Parathyroid adenoma (tissue), 2 donors: ENCODE results near the gene HMGN4.

Source experiments
- H2AFZ ChIP-seq: fragments of 300-600 bp; sonication (generic); one replicate; pipeline ENCODE4 v1.7.0; 2017; ENCODE audit warnings: antibody characterized with exemption, mild to moderate bottlenecking
- H3K27ac ChIP-seq: fragments of 300-600 bp; sonication (generic); one replicate; pipeline ENCODE4 v1.7.0; 2017
- H3K27me3 ChIP-seq: fragments of 300-600 bp; sonication (generic); one replicate; pipeline ENCODE4 v1.7.0; 2017; ENCODE audit warnings: low read length; ENCODE audit not compliant: control insufficient read depth, insufficient read depth
- H3K36me3 ChIP-seq: fragments of 300-600 bp; sonication (generic); one replicate; pipeline ENCODE4 v1.7.0; 2017; ENCODE audit warnings: low read length; ENCODE audit not compliant: control insufficient read depth, insufficient read depth
- H3K4me1 ChIP-seq: fragments of 300-600 bp; sonication (generic); one replicate; pipeline ENCODE4 v1.7.0; 2017; ENCODE audit warnings: control low read depth
- H3K4me2 ChIP-seq: fragments of 300-600 bp; sonication (generic); one replicate; pipeline ENCODE4 v1.7.0; 2017; ENCODE audit warnings: low read length
- H3K4me3 ChIP-seq: fragments of 300-600 bp; sonication (generic); one replicate; pipeline ENCODE4 v1.7.0; 2017; ENCODE audit warnings: low read depth, low read length
- H3K79me2 ChIP-seq: fragments of 300-600 bp; sonication (generic); one replicate; pipeline ENCODE4 v1.7.0; 2017; ENCODE audit warnings: control low read depth
- H3K9ac ChIP-seq: fragments of 300-600 bp; sonication (generic); one replicate; pipeline ENCODE4 v1.7.0; 2017; ENCODE audit warnings: mild to moderate bottlenecking
- H3K9me3 ChIP-seq: fragments of 300-600 bp; sonication (generic); one replicate; pipeline ENCODE4 v1.7.0; 2017; ENCODE audit warnings: low read length; ENCODE audit not compliant: control insufficient read depth
- TF ChIP-seq, protein P1 (sequence below): fragments of 300-600 bp; sonication (generic); IDR thresholded peaks from one replicate; pipeline ENCODE4 v1.7.0; 2017; ENCODE audit warnings: antibody characterized with exemption, mild to moderate bottlenecking
- donor health status: primary hyperparathyroidism.

HMGN4 gene

DNA sequence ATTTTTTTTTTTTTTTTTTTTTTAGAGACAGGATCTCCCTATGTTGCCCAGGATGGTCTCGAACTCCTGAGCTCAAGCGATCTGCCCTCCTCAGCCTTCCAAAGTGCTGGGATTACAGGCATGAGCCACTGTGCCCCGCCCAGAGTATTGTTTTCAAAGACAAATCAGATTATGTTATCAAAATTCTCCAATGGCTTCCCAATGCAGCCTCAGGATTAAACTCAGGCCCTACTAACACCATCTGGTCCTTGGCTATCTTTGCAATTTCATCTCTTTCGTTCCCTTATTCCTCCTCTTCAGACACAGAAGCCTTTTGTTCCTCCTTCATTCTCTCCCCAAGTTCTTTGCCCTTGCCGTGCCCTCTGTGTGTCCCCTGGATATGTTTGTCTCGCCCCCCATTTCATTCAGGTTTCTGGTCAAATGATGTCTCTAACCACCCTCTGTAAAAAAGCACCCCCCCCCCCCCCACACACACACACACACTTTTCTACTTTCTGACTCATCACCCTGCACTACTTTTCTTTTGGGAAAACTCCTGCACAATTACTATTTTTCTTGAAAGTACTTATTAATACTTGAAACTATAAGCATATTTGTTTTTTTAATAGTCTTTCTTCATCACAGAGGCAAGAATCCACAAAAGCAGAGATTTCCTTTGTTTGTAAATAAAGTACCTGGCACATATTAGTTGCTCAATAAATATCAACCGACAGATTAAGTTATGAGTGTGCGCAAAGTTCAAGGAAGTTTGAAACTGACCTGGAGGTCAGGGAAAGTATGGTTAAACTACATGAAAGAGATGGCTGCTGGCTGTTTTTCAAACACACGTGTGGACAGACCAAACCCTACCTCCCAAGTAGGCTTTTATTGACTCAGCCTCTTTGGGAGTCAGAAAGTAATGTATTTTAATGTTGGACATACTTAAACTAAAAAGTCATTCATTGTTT, 21.4 kb upstream of the HMGN4 start:
- Histone ChIP-seq H3K9me3 (no peaks in the 10 kb centered on the region), H2AFZ (no peak overlapping the region), H3K36me3 (no peaks in the 10 kb centered on the region), H3K79me2 (no peaks in the 10 kb centered on the region), H3K4me1 (no peaks in the 10 kb centered on the region), H3K27me3 (no peaks in the 10 kb centered on the region), H3K9ac (no peak overlapping the region), H3K27ac (no peak overlapping the region), H3K4me2 (no peak overlapping the region), H3K4me3 (no peak overlapping the region)
- TF ChIP-seq, protein P1, sequence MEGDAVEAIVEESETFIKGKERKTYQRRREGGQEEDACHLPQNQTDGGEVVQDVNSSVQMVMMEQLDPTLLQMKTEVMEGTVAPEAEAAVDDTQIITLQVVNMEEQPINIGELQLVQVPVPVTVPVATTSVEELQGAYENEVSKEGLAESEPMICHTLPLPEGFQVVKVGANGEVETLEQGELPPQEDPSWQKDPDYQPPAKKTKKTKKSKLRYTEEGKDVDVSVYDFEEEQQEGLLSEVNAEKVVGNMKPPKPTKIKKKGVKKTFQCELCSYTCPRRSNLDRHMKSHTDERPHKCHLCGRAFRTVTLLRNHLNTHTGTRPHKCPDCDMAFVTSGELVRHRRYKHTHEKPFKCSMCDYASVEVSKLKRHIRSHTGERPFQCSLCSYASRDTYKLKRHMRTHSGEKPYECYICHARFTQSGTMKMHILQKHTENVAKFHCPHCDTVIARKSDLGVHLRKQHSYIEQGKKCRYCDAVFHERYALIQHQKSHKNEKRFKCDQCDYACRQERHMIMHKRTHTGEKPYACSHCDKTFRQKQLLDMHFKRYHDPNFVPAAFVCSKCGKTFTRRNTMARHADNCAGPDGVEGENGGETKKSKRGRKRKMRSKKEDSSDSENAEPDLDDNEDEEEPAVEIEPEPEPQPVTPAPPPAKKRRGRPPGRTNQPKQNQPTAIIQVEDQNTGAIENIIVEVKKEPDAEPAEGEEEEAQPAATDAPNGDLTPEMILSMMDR: no peak

DNA sequence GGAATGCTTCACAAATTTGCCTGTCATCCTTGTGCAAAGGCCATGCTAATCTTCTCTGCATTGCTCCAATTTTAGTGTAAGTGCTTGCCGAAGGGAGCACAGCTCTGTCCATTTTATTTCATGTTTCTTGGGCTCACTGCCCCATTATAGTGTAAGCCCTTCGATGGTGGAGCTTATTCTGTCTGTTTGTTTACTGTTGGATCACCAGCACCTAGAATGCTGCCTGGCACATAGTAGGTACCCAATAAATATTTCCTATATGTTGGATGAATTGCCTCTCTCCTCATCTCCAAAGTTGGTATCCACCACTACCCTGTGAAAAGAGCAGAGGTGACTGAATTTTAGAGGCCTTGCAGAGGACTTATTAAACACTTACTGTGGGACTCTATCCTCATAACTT, 18.8 kb upstream of the HMGN4 start:
- Histone ChIP-seq H3K4me1 (no peaks in the 10 kb centered on the region), H3K27me3 (no peaks in the 10 kb centered on the region), H2AFZ (no peak overlapping the region), H3K4me3 (no peak overlapping the region), H3K4me2 (no peak overlapping the region), H3K9ac (no peak overlapping the region), H3K36me3 (no peaks in the 10 kb centered on the region), H3K79me2 (no peaks in the 10 kb centered on the region), H3K27ac (no peak overlapping the region), H3K9me3 (no peaks in the 10 kb centered on the region)
- TF ChIP-seq, protein P1: no peak

DNA sequence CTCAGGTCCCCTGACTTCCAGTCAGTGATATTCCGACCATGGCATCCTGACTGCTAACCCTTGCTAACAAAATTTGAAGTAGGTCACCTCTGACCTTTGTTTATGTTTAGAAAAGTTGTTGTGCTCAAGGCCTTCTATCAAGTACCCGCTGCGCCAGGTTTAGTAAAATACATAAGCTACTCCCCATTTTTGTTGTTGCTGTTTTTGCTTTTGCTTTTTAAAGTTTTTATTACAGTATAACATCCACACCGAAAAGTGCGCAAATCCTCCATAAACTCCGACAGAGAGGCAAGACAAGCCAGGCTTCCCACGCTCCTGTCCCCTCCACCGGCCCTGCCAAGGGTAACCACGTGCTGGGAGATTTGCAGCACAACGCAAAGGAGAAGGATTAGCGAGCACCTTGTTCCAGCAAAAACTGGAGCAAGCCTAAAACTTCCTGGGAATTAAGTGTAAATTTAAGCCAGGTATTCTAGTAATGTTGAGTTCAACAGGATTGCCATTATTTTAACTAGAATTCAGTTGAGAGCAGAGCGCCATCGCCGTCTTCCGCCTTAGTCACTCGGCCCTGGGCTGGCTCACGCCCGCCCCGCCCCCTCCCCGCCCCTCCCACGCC, 17.8 kb upstream of the HMGN4 start:
- Histone ChIP-seq H3K9me3 (no peaks in the 10 kb centered on the region), H3K36me3 (no peaks in the 10 kb centered on the region), H3K9ac (no peak overlapping the region), H3K4me2 (peak overlapping the region; percentile 89), H3K79me2 (no peaks in the 10 kb centered on the region), H2AFZ (peak overlapping the region; percentile 100), H3K27ac (peak overlapping the region; percentile 81), H3K27me3 (no peaks in the 10 kb centered on the region), H3K4me1 (no peaks in the 10 kb centered on the region), H3K4me3 (peak overlapping the region; percentile 58)
- TF ChIP-seq, protein P1: no peak

DNA sequence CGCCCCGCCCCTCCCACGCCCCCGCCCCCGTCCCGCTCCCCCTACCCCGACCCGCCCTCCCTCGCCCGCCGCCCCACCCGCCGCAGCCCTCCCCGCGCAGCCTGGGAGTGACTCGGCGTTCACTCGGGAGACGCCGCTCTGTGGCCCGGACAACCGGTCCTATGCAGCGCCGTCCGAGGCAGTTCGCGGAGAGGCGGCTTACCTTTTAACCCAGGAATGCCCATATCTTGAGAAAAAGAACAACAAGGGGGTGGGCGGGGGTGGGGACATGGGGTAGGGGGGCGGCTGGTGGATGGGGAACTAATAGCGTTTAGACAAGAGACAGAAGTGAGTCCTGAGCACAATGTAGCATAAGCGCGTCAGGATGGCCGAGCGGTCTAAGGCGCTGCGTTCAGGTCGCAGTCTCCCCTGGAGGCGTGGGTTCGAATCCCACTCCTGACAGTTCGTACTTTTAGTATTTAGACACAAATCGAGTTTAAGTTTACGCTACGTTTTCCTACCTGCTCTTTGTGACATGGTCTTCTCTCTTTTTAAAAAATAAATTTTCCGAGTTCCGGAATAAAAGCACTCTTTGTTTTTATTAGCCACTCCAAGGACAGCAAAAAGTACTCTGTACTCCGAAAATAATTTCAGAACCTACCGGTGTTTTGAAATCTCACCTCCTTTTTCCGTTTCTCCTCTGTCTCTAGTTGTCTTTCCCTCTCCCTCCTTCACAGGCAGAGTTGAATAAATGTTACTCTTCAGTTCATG, 17.1 kb upstream of the HMGN4 start:
- TF ChIP-seq, protein P1: no peak
- no peaks in the 10 kb centered on the region for H3K9me3 ChIP-seq

More for the DNA sequence above, 17.1 kb upstream of the HMGN4 start:
- Histone ChIP-seq H3K36me3 (no peaks in the 10 kb centered on the region), H3K4me1 (no peaks in the 10 kb centered on the region), H3K4me3 (peak overlapping the region; percentile 60), H3K27ac (peak overlapping the region; percentile 73), H3K4me2 (peak overlapping the region; percentile 67), H3K79me2 (no peaks in the 10 kb centered on the region), H3K27me3 (no peaks in the 10 kb centered on the region), H2AFZ (peak overlapping the region; percentile 97), H3K9ac (no peak overlapping the region)
